Astrocyte of the hippocampus (primary cell): Measurements from ENCODE around the gene MYH7B.
A peak's percentile ranks its signal among the peaks of the same experiment; 100 is the strongest.

Source experiments
- DNase-seq: peaks from one replicate; pipeline ENCODE4 v3.0.0; 2011; ENCODE audit warnings: low read depth, low spot score

MYH7B gene

DNA sequence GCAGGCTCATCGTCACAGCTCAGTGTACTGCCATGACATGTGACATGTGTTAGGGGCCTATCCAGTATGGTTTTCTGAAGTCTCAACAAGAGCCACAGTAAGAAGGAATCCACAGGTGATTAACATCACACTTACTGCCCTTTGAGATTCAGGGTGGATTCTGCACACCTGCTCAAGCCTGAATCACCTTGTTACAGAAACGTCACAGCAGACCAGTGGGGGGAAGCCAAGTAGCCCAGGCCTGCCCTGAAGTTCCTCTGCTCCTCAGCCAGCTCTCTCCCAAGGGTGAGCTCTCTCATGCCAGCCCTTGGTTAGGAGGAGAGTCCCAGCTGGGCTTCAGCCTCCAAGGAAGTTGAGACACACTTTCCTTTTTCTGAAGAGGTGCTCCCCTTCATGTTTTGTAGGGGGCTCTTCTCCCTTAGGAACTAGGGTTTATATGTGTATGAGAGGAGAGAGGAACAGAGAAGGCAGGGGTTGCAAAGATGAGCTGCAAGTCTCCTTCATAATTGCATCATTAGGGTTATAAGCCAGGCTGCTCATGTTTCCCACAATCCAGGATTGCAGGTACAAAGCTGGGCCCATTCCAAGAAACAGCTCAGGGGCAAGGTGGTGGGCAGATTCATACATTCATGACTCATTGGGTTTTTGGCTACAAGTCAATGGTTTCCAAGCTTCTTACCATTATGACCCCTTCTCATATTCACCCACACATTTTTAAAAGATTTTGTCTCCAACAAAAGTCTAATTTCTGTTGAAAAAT lies 11.7 kb upstream of the MYH7B start:
- no peak for DNase-seq

DNA sequence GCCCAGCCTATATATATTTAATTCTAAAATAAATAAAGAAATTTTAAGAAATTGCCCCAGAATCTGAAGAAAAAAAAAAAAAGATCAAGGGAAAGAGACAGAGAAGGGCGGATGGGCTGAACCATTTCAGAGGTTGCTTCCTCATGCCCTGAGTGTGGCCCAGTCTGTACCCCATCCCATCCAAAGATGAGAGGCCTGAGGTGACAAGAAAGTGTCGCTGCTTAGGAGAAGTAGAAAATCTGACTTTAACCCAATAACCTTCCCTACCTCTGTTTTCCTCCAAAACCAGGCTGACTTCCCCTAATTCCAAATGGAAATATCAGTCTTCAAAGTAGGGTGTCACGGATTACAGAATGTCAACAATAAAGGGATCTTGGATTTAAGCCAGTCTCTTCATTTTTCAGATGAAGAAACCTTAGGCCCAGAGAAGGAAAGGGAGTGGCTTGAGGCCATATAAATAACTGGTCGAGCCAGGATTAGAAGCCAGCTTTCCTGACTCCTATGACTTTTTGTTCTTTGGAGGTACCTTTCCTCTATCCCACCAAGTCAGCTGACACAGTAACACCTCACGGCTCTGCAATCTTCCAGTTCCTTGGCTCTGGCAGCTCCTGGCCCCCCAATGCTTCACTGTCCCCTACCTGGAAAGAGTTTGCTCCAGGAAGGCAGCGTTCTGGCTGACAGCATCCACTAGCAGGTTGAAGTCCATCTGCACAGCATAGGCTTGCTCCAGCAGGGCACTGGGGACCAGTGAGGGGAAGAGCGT lies 10.2 kb upstream of the MYH7B start:
- no peak for DNase-seq

DNA sequence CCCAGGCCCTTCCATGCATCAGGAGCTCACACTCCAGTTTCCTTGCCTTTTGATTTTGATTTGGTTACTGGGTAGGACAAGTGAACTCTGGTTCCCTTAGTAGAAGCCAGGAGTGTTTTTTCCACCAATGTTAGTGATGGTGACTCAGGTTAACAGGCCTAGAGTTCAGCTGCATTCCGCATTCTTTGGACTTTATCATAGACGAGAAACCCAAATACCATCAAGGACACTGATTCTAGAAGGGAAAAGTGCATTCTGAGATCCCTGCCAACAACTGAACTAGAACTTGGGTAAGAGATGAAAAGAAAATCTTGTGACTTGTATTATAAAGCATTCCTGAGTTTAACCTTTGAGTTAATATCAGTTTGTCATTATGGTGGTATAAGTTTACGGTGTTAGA lies 9.0 kb upstream of the MYH7B start:
- no peak for DNase-seq

DNA sequence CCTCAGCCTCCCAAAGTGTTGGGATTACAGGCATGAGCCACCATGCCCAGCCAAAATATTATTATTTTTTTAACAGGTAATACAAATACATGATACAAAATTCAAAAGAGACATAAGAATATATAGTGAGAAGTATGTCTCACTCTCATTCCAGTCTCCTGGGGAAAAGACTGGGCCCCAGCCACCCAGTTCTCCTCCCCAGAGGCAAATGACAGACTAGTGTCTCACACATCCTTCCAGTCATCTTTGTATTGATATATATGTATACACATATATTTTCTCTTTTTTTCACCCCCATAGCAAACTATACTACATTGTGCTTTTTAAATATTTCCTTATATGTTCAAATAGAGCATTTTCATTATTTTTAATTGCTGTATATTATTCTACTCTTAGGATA lies 8.3 kb upstream of the MYH7B start:
- no peak for DNase-seq

DNA sequence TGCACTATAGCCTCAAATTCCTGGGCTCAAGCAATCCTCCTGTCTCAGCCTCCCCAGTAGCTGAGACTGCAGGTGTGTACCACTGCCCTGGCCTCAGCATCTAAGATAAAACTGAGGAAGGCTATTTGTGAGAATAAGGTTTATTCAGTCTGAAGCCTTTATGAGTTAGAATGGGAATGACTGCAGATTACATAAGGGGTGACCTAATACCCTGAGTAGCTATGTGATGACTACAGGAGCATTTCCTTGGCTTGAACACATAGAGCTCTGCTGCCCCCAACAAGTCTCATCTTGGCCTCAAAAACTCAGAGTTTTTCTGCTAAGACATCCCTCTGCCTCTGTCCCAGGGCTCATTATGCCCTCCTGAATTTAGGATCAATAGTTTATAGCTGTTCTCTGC lies 7.6 kb upstream of the MYH7B start:
- peak; percentile 50 for DNase-seq

DNA sequence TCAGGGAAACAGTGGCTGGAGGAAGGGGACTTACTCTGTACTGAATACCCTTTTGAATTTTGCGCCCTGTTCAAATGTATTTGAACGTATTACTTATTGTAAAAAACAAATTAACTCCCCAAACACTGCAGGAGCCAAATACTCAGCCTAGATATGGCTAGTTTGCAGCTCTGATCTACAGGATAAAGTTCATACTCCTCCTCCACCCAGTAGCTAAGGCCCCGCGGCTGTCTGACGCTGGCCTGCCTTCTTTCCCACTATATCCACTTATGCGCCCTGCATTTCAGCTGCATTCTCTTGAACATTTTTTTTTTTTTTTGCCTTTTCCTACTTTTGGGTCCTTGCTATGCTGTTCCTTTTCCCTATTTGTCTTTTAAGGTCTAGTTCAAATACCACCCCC lies 6.5 kb upstream of the MYH7B start:
- no peak for DNase-seq

DNA sequence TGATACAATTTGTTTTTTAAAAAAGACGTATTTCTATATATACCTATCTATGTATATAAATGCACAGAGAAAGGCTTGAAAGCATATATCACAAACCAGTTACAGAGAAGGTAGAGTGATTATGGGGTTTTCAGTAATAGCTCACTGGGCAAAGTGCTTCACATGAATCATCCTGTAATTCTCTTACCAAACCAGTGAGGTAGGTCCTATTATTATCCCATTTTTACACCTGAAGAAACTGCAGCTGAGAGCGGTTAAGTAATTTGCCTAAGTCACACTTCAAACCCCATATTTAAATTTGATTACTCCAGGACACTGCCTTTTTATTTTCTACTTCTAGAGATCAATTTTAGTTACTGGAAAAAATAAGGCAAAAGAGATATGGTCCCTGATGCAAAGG lies 4.4 kb upstream of the MYH7B start:
- no peak for DNase-seq

DNA sequence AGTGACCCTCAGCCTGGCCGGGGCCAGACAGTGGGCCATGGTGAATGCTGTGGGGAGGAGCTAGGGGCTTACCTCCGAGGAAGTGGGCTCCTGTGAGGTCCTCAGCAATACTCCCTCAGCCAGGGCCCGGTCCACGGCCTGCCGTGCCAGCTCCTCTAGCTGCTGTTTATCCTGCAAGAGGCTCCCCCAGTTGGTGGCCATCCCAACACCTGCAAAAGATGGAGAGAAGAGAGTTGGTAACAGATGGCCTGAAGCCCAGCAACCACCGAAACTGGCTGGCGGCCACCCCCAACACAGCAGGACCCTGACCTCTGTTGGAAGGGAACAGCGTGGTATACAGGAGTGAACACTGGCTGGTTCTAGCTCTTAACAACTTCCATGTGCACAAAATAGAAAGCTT lies 4.0 kb upstream of the MYH7B start:
- no peak for DNase-seq

DNA sequence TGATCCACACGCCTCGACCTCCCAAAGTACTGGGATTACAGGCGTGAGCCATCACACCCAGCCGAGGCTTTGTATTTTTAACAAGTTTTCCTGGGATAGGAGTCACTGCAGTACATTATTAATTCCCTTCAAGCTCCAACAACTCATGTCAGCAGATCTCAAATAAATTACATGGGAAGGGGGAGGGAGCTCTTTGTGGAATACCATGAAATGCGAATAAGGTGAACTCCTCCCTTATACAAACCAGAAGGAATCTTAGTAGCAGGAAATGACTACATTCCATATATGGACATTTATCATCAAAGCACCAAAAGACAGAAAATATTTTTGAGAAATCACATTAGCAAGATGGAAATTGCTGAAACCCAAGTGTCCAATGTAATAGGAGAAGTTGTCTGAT lies 3.0 kb upstream of the MYH7B start:
- peak; percentile 63 for DNase-seq

DNA sequence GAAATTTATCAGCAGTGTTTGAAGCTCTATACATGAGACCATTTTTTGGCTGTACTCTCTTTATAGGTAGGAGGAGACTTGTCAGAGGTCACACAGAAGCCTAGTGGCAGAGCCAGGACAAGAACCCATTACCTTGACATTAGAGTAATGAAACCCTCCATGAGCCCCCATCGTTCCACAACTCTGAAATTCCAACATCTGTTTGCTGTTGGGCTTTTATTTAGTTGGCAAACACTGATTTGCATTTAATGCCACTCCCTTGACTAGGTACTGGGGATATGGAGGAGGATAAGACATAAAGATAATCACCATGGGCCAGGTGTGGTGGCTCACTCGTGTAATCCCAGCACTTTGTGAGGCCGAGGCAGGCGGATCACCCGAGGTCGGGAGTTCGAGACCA lies 1.7 kb upstream of the MYH7B start:
- no peak for DNase-seq

DNA sequence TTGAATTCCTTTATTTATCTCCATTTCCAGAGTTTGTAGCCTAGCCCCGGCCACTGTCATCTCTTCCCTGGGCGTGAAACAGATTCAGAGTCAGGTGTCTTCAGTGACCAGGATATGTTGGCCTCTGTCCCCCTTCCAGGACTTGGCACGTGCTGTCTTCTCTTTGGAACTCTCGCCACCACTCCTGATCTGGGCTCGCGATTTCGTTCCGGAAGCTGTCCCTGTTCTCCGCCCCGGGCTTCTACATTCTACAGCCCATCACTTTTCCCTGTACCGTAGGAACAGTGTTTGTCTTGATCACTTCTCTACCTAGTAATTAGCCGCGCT lies 801 bp upstream of the MYH7B start:
- DNase-seq, result no peak

DNA sequence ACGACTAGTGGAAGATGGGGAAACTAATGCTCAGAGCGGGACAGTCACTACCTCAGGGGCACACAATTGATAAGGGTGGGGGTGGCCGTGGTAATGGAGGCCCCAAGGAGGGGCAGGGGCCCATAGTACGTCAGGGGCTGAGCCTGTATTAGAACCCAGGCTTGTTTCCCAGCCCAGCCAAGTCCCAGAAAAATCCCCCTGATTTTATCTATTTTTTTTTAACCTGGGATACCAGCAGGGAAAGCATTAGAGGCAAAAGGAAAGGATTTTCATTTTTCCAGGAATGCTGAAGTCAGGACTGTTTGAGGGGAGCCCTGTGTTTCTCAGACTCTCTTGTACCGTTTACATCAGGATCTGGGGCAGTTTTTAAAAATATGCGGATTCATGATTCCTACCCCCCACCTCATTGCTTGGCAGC lies 382 bp downstream of the MYH7B start:
- no peak for DNase-seq

DNA sequence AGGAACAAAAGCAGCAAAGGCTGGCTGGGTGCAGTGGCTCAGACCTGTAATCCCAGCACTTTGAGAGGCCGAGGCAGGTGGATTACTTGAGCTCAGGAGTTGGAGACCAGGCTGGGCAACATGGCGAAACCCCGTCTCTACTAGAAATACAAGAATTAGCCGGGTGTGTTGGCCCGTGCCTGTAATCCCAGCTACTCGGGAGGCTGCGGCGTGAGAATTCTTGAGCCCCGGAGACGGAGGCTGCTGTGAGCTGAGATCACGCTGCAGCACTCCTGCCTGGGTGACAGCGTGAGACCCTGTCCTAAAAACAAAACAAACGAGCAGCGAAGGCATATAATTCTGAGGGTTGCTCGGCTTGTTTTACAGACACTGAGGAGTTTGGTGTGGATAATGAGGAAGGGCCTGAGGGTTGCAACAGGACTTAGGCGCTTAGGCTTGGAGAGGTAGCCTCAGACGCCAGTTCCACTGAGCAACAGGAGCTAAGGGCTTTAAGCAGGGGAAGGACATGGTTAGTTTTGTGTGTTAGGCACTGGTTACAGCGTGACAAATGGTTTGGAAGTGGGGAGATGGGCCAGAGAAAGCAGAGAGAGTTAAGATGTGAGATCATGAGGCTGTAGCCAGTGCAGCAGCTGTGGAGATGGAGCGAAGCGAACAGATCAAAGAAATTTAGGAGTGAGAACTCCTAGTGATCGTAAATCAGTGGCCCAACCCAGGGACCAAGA lies 1.2 kb downstream of the MYH7B start:
- no peak for DNase-seq

DNA sequence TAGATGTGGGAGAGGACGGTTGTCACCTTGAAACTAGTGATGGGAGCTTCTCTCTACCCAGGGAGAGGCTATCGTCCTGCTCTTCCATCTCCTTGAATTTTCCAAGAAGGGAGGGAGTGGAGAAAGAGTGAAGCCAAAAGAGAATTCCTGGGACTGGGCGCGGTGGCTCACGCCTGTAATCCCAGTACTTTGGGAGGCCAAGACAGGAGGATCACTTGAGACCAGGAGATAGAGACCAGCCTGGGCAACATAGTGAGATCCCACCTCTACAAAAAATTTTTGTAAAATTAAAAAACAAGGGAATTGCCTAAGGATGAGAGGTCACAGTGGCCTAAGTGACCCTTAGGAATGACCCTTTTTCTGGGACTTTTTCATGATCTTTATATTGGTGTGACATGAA lies 8.8 kb downstream of the MYH7B start:
- DNase-seq, result no peak

DNA sequence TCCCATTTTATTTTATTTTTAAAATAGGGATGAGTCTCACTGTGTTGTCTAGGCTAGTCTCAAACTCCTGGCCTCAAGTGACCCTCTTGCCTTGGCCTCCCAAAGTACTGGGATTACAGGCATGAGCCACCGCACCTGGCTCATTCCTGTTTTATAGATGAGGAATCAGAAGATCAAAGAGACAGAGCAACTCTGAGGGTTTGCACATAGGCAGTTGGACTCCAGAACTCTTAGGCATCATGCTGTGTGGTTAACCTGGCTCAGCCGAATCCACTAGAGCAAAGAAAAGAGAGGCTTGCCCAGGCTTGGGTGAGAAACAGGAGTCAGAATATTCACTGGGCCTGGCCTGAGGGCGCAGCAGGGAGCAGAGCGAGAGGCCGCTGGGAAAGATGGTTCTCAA lies 9.4 kb downstream of the MYH7B start:
- no peak for DNase-seq

DNA sequence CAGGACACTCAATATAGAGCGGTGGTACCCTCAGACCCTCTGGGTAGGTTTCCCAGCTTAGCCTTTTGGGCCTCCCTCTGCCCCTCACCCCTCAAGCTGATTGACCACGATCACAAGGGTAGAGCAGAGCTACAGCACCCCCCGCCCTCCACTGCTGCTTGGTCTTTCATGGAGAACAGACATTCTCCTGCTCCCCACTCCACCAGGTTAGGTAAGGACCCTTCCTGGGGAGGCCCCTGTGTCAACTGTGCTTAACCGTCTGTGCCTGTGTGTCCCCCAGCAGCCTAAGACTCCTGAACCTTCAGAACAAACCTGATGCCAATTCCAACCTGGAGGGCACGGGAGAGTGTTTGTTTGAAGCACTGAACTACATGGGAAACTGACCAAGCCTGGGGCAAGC lies 11.8 kb downstream of the MYH7B start:
- DNase-seq, result no peak

DNA sequence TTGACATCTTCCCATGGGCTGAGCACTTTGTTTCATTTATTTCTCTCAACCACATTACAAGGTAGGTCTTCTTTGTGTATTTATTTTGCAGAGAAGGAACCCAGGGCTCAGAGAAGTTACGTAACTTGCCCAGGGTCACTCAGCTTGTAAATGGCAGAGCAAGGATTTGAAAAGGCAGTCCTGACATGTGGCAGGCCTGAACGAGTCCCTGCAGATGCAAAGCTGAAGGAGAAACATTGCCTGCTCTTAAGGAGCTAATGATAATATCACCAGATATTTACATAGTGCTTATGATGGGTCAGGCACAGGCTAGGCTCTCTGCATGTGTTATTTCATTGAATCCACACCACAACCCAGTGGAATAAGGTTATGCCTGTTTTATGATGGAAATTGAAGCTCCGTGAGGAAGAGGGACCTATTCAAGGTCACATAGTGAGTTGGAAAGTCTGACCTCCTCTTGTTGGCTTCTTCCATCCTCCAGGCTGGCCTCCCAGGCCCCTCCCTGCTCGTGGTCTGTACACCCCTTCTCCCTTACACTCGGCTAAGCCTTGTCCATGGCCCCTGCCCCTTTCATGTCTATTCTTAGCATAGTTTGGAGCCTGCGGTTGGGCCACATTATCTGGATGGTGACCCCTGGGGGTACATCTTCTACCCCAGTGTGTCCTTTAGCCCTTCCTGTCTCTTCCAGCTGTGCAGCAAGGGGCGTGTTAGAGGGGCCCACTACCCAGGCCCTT lies 12.5 kb downstream of the MYH7B start:
- DNase-seq, result no peak

DNA sequence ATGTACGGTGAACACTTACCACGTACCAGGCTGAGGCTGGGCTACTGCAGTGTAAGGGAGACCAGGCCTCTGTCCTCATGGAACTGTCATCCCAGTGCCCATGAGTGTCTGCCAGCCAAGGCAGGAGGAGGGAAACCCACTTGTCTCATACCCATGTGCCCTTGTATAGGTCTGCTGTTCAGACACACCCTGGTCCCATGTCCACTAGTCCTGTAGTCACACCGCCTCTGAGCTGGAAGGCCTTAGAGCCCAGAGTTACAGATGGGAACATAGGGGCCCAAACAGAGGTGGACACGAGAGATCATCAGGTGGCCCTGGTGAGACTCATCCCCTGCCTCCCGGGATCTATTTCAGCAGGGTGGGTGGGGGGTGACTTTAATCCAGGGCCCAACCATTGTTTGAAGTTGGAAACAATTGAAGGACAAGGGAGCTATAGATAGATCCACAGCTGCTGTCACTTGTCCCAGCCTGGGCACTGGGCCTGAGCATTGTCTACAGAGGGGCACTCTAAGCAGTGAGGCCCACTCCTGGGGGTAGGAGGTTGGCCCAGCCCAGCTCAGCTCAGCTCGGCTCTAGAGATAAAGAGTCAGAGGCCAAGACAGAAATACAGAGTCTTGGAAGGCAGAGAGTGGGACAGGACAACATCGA lies 14.6 kb downstream of the MYH7B start:
- DNase-seq, result no peak

DNA sequence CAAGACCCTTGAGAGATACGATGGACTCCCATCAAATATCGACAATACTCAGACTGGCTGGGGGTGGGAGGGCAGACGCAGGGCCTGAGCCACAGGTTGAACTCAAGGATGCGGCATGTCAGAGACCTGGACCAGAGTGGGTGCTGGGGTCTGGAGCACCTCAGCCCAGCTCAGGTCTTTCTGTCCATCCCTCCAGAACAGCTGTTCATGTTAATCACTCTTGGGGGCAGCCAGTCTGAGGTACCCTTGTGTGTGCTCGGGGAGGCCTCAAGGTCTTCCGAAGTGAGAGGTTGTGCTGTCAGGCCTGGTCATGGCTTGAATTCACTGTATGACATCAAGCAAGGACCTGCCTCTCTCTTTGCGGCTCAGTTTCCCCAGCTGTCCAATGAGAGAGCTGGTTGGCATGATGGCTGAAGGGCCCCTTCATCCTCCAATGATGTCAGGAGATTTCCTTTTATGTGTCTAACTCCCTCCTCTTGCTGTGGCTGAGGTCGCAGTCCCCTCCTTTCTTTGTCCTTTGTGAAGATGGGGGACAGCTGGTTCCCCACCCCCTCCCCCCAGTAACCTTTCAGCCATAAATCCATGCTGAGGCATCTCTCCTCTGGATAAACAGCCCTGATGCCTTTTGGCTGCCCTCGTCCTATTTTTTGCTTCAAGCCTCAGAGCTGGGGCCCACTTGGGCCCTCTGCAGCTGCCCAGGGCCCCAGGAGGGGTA lies 15.3 kb downstream of the MYH7B start:
- DNase-seq, result no peak

DNA sequence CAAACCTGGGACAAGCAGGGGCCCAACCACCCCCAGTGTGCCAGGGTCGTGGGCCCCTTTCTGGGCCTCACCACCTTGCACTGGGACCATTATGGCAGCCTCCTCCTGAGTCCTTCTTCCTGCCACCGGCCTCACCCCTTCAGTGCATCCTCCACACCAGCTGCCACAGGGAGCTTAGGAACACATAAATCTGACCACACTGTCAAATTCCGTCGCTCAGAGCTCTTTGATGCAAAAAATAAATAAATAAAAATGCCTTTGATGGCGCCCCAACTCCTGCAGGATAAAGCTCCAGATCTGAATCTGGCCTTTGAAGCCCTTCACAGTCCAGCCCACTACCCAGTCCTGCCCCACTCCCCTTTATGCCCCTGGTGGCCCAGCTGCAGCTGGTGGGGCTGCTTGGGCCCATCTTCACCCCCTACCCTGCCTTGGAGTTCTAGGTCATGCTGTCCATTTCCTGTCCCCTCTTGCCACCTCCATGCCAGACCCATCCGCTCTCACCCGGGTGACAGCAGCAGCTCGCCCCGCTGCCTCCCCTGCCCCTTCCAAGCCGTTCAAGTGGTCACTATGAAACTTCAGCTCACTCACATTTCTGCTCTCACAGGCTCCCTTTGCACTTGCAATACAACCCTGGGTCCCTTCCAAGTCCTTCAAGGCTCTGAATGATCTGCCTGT lies 16.0 kb downstream of the MYH7B start:
- DNase-seq, result no peak
